Fibroblast of pulmonary artery (primary cell): ENCODE data around the gene ABCC2.
A peak's percentile ranks its signal among the peaks of the same experiment; 100 is the strongest.
"Not testable (repeated sequence)": the region's sequence is repeated elsewhere in the genome, so short reads cannot be mapped to it uniquely, and the experiment has no call there.

Source experiments
- DNase-seq: peaks from one replicate; pipeline ENCODE4 v3.0.0-alpha.2; 2010; ENCODE audit warnings: low read depth
- H3K4me3 ChIP-seq: replicated peaks from 2 replicates; pipeline ENCODE4 v1.5.1; 2011; ENCODE audit warnings: low read depth, mild to moderate bottlenecking, control low read depth, low read length, moderate library complexity
- TF ChIP-seq, protein P1 (sequence below): IDR thresholded peaks from 2 replicates; pipeline ENCODE4 v1.5.1; 2011; ENCODE audit warnings: mild to moderate bottlenecking, control low read depth, low read length, inconsistent platforms; ENCODE audit errors: missing control alignments

The ABCC2 gene

GRCh38 chr10:99743841-99744240 is 38.6 kb upstream of the ABCC2 start:
- DNase-seq, result no peak
- TF ChIP-seq, protein P1, sequence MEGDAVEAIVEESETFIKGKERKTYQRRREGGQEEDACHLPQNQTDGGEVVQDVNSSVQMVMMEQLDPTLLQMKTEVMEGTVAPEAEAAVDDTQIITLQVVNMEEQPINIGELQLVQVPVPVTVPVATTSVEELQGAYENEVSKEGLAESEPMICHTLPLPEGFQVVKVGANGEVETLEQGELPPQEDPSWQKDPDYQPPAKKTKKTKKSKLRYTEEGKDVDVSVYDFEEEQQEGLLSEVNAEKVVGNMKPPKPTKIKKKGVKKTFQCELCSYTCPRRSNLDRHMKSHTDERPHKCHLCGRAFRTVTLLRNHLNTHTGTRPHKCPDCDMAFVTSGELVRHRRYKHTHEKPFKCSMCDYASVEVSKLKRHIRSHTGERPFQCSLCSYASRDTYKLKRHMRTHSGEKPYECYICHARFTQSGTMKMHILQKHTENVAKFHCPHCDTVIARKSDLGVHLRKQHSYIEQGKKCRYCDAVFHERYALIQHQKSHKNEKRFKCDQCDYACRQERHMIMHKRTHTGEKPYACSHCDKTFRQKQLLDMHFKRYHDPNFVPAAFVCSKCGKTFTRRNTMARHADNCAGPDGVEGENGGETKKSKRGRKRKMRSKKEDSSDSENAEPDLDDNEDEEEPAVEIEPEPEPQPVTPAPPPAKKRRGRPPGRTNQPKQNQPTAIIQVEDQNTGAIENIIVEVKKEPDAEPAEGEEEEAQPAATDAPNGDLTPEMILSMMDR, result no peak

GRCh38 chr10:99746166-99746565 is 36.3 kb upstream of the ABCC2 start:
- not testable (repeated sequence) for H3K4me3 ChIP-seq, DNase-seq

More at GRCh38 chr10:99743841-99744240, 38.6 kb upstream of the ABCC2 start:
- H3K4me3 ChIP-seq, result no peak overlapping the region

DNA sequence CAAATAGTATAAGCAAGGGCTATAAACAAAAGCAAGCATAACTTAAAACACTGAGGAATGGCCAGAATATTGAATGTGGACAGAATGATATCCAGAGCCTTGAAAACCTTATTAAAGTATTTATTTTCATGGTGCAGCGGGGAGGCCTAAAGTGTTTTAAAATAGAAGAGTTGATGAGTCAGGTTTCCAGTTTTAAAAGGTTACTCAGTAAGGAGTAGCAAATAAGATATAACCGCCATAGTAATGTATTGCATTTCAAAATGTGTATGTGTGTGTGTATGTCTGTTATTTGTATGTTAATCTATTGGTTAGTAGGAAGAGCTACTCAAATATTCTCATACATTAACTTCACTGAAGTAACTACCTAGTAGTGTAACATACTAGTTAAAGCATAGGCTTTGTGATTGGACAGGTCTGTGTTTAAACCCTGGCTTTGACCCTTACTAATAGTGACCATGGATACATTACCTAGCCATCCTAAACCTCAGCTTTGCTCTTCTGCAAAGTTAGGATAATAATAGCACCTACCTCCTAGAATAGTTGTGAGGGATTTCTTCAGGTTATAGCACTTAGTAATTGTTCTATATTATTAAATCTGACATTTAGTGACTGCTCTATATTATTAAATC is 33.5 kb upstream of the ABCC2 start:
- TF ChIP-seq, protein P1, result no peak
- H3K4me3 ChIP-seq, result no peak overlapping the region
- DNase-seq, result no peak

- TF ChIP-seq, protein P1, result no peak
- no peak overlapping the region for H3K4me3 ChIP-seq
- no peak for DNase-seq
These were observed 31.8 kb upstream of the ABCC2 start for GRCh38 chr10:99750641-99751040.

DNA sequence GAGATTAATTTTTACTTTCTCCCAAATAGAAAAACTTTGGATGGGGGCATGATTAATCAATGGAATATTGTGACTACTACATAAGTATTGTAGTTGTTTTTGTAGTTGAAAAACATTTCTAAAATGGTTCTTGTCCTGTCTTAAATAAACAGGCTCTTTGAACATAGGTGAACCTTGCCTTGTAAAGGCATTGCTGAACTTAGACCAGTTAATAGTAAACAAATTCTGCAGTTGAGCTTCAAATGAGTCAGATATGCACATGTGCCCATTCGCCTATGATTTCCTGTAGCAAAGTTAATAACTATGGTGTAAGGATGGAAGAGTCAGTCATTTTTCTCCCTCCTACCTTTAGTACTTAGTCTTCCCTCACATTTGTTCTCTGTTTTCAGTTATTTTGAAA is 27.8 kb upstream of the ABCC2 start:
- TF ChIP-seq, protein P1, result no peak
- no peak for DNase-seq
- H3K4me3 ChIP-seq, result no peak overlapping the region

GRCh38 chr10:99756159-99756558 is 26.3 kb upstream of the ABCC2 start:
- no peak overlapping the region for H3K4me3 ChIP-seq
- TF ChIP-seq, protein P1, result no peak
- DNase-seq, result no peak

GRCh38 chr10:99758211-99758891 is 24.1 kb upstream of the ABCC2 start:
- no peak overlapping the region for H3K4me3 ChIP-seq
- TF ChIP-seq, protein P1, result no peak
- peak; percentile 62 for DNase-seq
